Measurements from ENCODE around the gene PRDX2. TPM values are rescaled to one million over a fixed set of nuclear protein-coding genes. Genes with fewer than 3 reads are reported as not detected.

The PRDX2 gene
- polyA plus RNA-seq, 1 of the 3 experiments (the other 2 are of a cell fraction), result 341 TPM

DNA sequence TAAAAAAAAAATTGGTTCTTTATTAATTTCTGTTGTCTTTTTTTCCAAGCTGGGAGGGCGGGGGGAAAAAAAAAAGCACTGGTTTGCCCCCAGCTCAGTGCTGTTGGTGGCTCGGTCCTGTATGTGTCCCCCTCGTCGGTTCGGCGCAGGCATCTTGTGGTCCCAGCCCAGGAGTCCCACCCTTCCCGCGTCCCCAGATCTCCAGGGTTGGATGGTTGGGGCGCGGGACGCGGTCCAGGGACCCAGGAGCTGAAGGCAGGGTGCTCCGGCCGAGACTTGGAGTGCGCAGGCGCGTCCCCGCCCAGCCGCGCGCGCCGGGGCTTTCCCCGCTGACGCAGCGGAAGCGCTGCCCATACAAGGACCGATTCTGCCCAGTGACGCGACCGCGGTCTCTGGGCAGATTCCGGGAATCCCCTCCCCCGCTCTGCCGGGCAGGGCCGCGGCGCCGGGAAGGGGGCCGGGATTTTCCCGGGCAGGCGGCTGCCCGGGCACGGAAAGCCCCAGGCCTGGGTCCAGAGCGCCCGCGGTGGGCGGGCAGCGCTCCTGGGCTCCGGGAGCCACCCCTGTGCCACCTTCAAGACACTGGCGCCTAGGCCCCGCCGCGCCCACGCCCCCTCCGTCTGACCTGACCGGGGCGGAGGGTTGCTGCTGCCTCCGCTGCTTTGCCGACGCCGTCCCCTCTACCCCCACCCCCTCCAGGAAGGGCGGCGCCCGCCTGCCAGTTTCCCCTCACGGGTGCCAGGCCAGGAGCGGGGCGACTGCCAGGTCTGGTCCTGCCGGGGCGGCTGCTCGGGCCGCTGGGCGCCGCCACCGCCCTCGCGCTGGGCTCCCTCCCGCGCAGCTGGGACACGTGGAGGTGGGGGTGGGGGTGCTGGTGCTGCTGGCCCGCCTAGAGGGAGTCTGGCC, 8.1 kb downstream of the PRDX2 start (continued):
- TF ChIP-seq, protein P1, sequence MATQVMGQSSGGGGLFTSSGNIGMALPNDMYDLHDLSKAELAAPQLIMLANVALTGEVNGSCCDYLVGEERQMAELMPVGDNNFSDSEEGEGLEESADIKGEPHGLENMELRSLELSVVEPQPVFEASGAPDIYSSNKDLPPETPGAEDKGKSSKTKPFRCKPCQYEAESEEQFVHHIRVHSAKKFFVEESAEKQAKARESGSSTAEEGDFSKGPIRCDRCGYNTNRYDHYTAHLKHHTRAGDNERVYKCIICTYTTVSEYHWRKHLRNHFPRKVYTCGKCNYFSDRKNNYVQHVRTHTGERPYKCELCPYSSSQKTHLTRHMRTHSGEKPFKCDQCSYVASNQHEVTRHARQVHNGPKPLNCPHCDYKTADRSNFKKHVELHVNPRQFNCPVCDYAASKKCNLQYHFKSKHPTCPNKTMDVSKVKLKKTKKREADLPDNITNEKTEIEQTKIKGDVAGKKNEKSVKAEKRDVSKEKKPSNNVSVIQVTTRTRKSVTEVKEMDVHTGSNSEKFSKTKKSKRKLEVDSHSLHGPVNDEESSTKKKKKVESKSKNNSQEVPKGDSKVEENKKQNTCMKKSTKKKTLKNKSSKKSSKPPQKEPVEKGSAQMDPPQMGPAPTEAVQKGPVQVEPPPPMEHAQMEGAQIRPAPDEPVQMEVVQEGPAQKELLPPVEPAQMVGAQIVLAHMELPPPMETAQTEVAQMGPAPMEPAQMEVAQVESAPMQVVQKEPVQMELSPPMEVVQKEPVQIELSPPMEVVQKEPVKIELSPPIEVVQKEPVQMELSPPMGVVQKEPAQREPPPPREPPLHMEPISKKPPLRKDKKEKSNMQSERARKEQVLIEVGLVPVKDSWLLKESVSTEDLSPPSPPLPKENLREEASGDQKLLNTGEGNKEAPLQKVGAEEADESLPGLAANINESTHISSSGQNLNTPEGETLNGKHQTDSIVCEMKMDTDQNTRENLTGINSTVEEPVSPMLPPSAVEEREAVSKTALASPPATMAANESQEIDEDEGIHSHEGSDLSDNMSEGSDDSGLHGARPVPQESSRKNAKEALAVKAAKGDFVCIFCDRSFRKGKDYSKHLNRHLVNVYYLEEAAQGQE (IDR thresholded peaks at IDR 0.05; ENCODE audit: low read depth, low read length), result 0 out of 2 replicates have a peak, but pooled peaks have one; percentile 24
- TF ChIP-seq TEAD4 (IDR thresholded peaks at IDR 0.05; ENCODE audit: borderline replicate concordance, insufficient read depth) (peak; percentile 21; the same call in 1 of the 2 replicates), RAD21 (IDR thresholded peaks at IDR 0.05; ENCODE audit: low read length) (no peak), TAF1 (IDR thresholded peaks at IDR 0.05; ENCODE audit: borderline replicate concordance, low read depth, low read length) (peak; percentile 62; the same call in 1 of the 2 replicates), TCF12 (IDR thresholded peaks at IDR 0.05) (no peak), SMC3 (IDR thresholded peaks at IDR 0.05; ENCODE audit: low read depth, low read length) (no peak; the same call in 1 of the 2 replicates)

DNA sequence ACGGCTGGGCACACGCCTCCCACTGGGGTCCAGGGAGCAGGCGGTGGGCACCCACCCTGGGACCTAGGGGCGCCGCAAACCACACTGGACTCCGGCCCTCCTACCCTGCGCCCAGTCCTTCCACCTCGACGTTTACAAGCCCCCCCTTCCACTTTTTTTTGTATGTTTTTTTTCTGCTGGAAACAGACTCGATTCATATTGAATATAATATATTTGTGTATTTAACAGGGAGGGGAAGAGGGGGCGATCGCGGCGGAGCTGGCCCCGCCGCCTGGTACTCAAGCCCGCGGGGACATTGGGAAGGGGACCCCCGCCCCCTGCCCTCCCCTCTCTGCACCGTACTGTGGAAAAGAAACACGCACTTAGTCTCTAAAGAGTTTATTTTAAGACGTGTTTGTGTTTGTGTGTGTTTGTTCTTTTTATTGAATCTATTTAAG, 8.7 kb downstream of the PRDX2 start:
- Histone ChIP-seq H3K4me1 (ENCODE audit: control insufficient read depth in 1 of 2, insufficient read depth in 2 of 2, low read depth in 1 of 2, low read length in 1 of 2) (peaks cover 28 to 38% of the 10 kb centered on the region in 2 experiments), H3K9me2 (no peaks in the 10 kb centered on the region), H4K20me1 (ENCODE audit: insufficient read depth) (peaks cover 17% of the 10 kb centered on the region), H2AFZ (ENCODE audit: low read depth) (no peak overlapping the region), H3K4me3 (ENCODE audit: low read depth in 2 of 2, low read length in 1 of 2) (peak overlapping the region; percentile 80 to 88), H3K27me3 (ENCODE audit: insufficient read depth) (no peaks in the 10 kb centered on the region), H3K4me2 (peak overlapping the region; percentile 88), H3K36me3 (replicated peaks in 1 of 2; ENCODE audit: control insufficient read depth in 1 of 2, insufficient read depth in 2 of 2, low read length in 1 of 2) (peaks cover 0 to 6% of the 10 kb centered on the region in 2 experiments), H3F3A (replicated peaks; ENCODE audit: insufficient read depth) (peaks cover 45% of the 10 kb centered on the region), H3K27ac (ENCODE audit: low read depth in 2 of 2, low read length in 1 of 2) (peak overlapping the region; percentile 86 to 90), H3K9me3 (no peaks in the 10 kb centered on the region), H3K79me2 (ENCODE audit: insufficient read depth) (peaks cover 20% of the 10 kb centered on the region), H3K9ac (peak overlapping the region; percentile 95)
- TF ChIP-seq POLR2AphosphoS5 (IDR thresholded peaks at IDR 0.05; ENCODE audit: low read depth, low read length), result 0 out of 2 replicates have a peak, but pooled peaks have one; percentile 38
- TF ChIP-seq EZH2phosphoT487 (IDR thresholded peaks at IDR 0.05; ENCODE audit: borderline replicate concordance, low read depth), result no peak
- no peak for DNase-seq
- CTCF ChIA-PET, result interaction anchor here (1.0 to 17.1 kb wide), 8 partner anchors 9 to 172 kb away, joined by 3 to 447 read pairs (median 5); partner anchors contain the start of genes HOOK2, PRDX2, RNASEH2A and THSD8
- under 1% methylated on average over 19 of the region's 22 CpGs for WGBS (ENCODE audit: low lambda C conversion rate)
- POLR2A ChIA-PET, result interaction anchor here (0.7 to 4.4 kb wide), 13 partner anchors 9 to 201 kb away, joined by 3 to 88 read pairs (median 4); partner anchors contain the start of genes GCDH, PRDX2 and THSD8
